GM12878 (cell line): ENCODE measurements around the gene NDRG4. TPM values are rescaled to one million over a fixed set of nuclear protein-coding genes. Genes with fewer than 3 reads are reported as not detected.

Source experiments
- polyA plus RNA-seq, 11 experiments: library from polyadenylated mRNA; depleted of rRNA in 4 of 11; unstranded in 6 of 11; stranded (reverse) in 5 of 11; fragments of >200 nt; fragmentation: Nextera tagmentation in 4 of 11; fragmentation: Illumina TruSeq in 1 of 11; extraction: Ambion mirVana in 4 of 11; extraction: Trizol in 1 of 11; gene quantifications; 1 replicate in 1 of 11; 2 replicates in 10 of 11; pipeline versions ENCODE4 v1.2.1 to v1.2.3, GENCODE V29; 2011 to 2016; ENCODE audit warnings: inconsistent platforms in 2 of 11, missing spikeins in 2 of 11, low read depth in 1 of 11
- small RNA-seq: library from RNA; depleted of rRNA; stranded (forward); fragments of <200 nt; gene quantifications from one replicate; pipeline ENCODE3, GENCODE V24; 2014
- total RNA-seq, 4 experiments: library from RNA; depleted of rRNA in 3 of 4; stranded (reverse); fragments of >200 nt in 3 of 4; fragmentation: Illumina TruSeq in 1 of 4; extraction: Trizol in 1 of 4; gene quantifications; 2 replicates each; pipeline versions ENCODE4 v1.2.1 to v1.2.3, GENCODE V29; 2013 to 2021

NDRG4 gene
- total and polyA plus RNA-seq, 10 of the 15 experiments (the other 5 are each of a cell fraction or from before 2014, with no cell fraction given), result 0.33 to 3.8 (median 2.5) TPM

Small RNAs within 50 kb of the gene (small RNA-seq; reads per million reads assigned to genes)
- gene RNU6-103P (not detected), gene SNORA46 (16.7 reads per million, percentile 97 among the genes with 10 or more reads in this experiment), gene SNORA50A (not detected)

Other genes starting within 250 kb of the NDRG4 start
- not detected in 2 replicates for gene PRSS54, start 205.1 kb upstream of the NDRG4 start, total RNA-seq (2014; rRNA removed)
- not detected in 2 replicates for gene PRSS54, start 205.1 kb upstream of the NDRG4 start, total RNA-seq (2014; rRNA removed; fragmentation: Illumina TruSeq; extraction: Trizol)
- not detected in 2 replicates for gene PRSS54, start 205.1 kb upstream of the NDRG4 start, total RNA-seq (2021)
- not detected in 2 replicates for gene PRSS54, start 205.1 kb upstream of the NDRG4 start, polyA plus RNA-seq (2011; rRNA removed)
- not detected in 2 replicates for gene PRSS54, start 205.1 kb upstream of the NDRG4 start, polyA plus RNA-seq (2014; fragmentation: Illumina TruSeq; extraction: Trizol)
- not detected for gene PRSS54, start 205.1 kb upstream of the NDRG4 start, polyA plus RNA-seq (2014; fragmentation: Nextera tagmentation; extraction: Ambion mirVana)
- not detected in 2 replicates for gene PRSS54, start 205.1 kb upstream of the NDRG4 start, polyA plus RNA-seq (2014; rRNA removed)
- gene PRSS54, start 205.1 kb upstream of the NDRG4 start, polyA plus RNA-seq (2016; fragmentation: Nextera tagmentation; extraction: Ambion mirVana), result not detected
- 16.2 and 17.7 TPM in 2 replicates for gene GINS3, start 107.7 kb upstream of the NDRG4 start, total RNA-seq (2014; rRNA removed)
- gene GINS3, start 107.7 kb upstream of the NDRG4 start, total RNA-seq (2014; rRNA removed; fragmentation: Illumina TruSeq; extraction: Trizol), result 15.8 and 19.5 TPM in 2 replicates
- 12.8 and 14.2 TPM in 2 replicates for gene GINS3, start 107.7 kb upstream of the NDRG4 start, total RNA-seq (2021)
- 20.1 and 21.7 TPM in 2 replicates for gene GINS3, start 107.7 kb upstream of the NDRG4 start, polyA plus RNA-seq (2011; rRNA removed)
- 20.9 and 22.4 TPM in 2 replicates for gene GINS3, start 107.7 kb upstream of the NDRG4 start, polyA plus RNA-seq (2014; fragmentation: Illumina TruSeq; extraction: Trizol)
- gene GINS3, start 107.7 kb upstream of the NDRG4 start, polyA plus RNA-seq (2014; fragmentation: Nextera tagmentation; extraction: Ambion mirVana), result 10 to 100 TPM; 13.6 to 14.5 TPM
- gene GINS3, start 107.7 kb upstream of the NDRG4 start, polyA plus RNA-seq (2014; rRNA removed), result 15.7 and 16.2 TPM in 2 replicates
- gene GINS3, start 107.7 kb upstream of the NDRG4 start, polyA plus RNA-seq (2016; fragmentation: Nextera tagmentation; extraction: Ambion mirVana), result 10 to 100 TPM; 14.5 to 15.0 TPM
- 18.3 and 18.7 TPM in 2 replicates for gene SETD6, start 15.4 kb downstream of the NDRG4 start, total RNA-seq (2014; rRNA removed)
- gene SETD6, start 15.4 kb downstream of the NDRG4 start, total RNA-seq (2014; rRNA removed; fragmentation: Illumina TruSeq; extraction: Trizol), result 11.2 and 11.7 TPM in 2 replicates
- 13.2 and 18.5 TPM in 2 replicates for gene SETD6, start 15.4 kb downstream of the NDRG4 start, total RNA-seq (2021)
- gene SETD6, start 15.4 kb downstream of the NDRG4 start, polyA plus RNA-seq (2011; rRNA removed), result 13.8 and 15.4 TPM in 2 replicates
- gene SETD6, start 15.4 kb downstream of the NDRG4 start, polyA plus RNA-seq (2014; fragmentation: Illumina TruSeq; extraction: Trizol), result 12.8 and 15.7 TPM in 2 replicates
- gene SETD6, start 15.4 kb downstream of the NDRG4 start, polyA plus RNA-seq (2014; fragmentation: Nextera tagmentation; extraction: Ambion mirVana), result 10 to 100 TPM in 1 of 2 experiments, 1 to 10 TPM in 1; 8.2 to 13.4 TPM
- gene SETD6, start 15.4 kb downstream of the NDRG4 start, polyA plus RNA-seq (2014; rRNA removed), result 23.7 and 23.8 TPM in 2 replicates
- gene SETD6, start 15.4 kb downstream of the NDRG4 start, polyA plus RNA-seq (2016; fragmentation: Nextera tagmentation; extraction: Ambion mirVana), result 10 to 100 TPM; 19.5 to 22.5 TPM
- 246 and 249 TPM in 2 replicates for gene CNOT1, start 129.7 kb downstream of the NDRG4 start, total RNA-seq (2014; rRNA removed)
- 220 and 225 TPM in 2 replicates for gene CNOT1, start 129.7 kb downstream of the NDRG4 start, total RNA-seq (2014; rRNA removed; fragmentation: Illumina TruSeq; extraction: Trizol)
- gene CNOT1, start 129.7 kb downstream of the NDRG4 start, total RNA-seq (2021), result 199 and 213 TPM in 2 replicates
- gene CNOT1, start 129.7 kb downstream of the NDRG4 start, polyA plus RNA-seq (2011; rRNA removed), result 188 and 233 TPM in 2 replicates
- 219 and 223 TPM in 2 replicates for gene CNOT1, start 129.7 kb downstream of the NDRG4 start, polyA plus RNA-seq (2014; fragmentation: Illumina TruSeq; extraction: Trizol)
- 100 to 1,000 TPM; 101 to 131 TPM for gene CNOT1, start 129.7 kb downstream of the NDRG4 start, polyA plus RNA-seq (2014; fragmentation: Nextera tagmentation; extraction: Ambion mirVana)
- 136 and 162 TPM in 2 replicates for gene CNOT1, start 129.7 kb downstream of the NDRG4 start, polyA plus RNA-seq (2014; rRNA removed)
- gene CNOT1, start 129.7 kb downstream of the NDRG4 start, polyA plus RNA-seq (2016; fragmentation: Nextera tagmentation; extraction: Ambion mirVana), result 100 to 1,000 TPM; 115 to 117 TPM
- 3.0 and 3.8 TPM in 2 replicates for gene SLC38A7, start 184.6 kb downstream of the NDRG4 start, total RNA-seq (2014; rRNA removed)
- 3.4 and 4.0 TPM in 2 replicates for gene SLC38A7, start 184.6 kb downstream of the NDRG4 start, total RNA-seq (2014; rRNA removed; fragmentation: Illumina TruSeq; extraction: Trizol)
- gene SLC38A7, start 184.6 kb downstream of the NDRG4 start, total RNA-seq (2021), result 6.2 and 7.8 TPM in 2 replicates
- gene SLC38A7, start 184.6 kb downstream of the NDRG4 start, polyA plus RNA-seq (2011; rRNA removed), result 1.1 and 2.8 TPM in 2 replicates
- gene SLC38A7, start 184.6 kb downstream of the NDRG4 start, polyA plus RNA-seq (2014; fragmentation: Illumina TruSeq; extraction: Trizol), result 4.9 and 5.5 TPM in 2 replicates
- gene SLC38A7, start 184.6 kb downstream of the NDRG4 start, polyA plus RNA-seq (2014; fragmentation: Nextera tagmentation; extraction: Ambion mirVana), result 1 to 10 TPM; 1.4 TPM
- gene SLC38A7, start 184.6 kb downstream of the NDRG4 start, polyA plus RNA-seq (2014; rRNA removed), result 5.8 and 6.1 TPM in 2 replicates
- 1 to 10 TPM; 5.6 to 5.9 TPM for gene SLC38A7, start 184.6 kb downstream of the NDRG4 start, polyA plus RNA-seq (2016; fragmentation: Nextera tagmentation; extraction: Ambion mirVana)
- gene GOT2, start 234.2 kb downstream of the NDRG4 start, total RNA-seq (2014; rRNA removed), result 86.4 and 91.0 TPM in 2 replicates
- 53.9 and 54.7 TPM in 2 replicates for gene GOT2, start 234.2 kb downstream of the NDRG4 start, total RNA-seq (2014; rRNA removed; fragmentation: Illumina TruSeq; extraction: Trizol)
- gene GOT2, start 234.2 kb downstream of the NDRG4 start, total RNA-seq (2021), result 131 and 132 TPM in 2 replicates
- gene GOT2, start 234.2 kb downstream of the NDRG4 start, polyA plus RNA-seq (2011; rRNA removed), result 39.2 and 41.7 TPM in 2 replicates
- 145 and 156 TPM in 2 replicates for gene GOT2, start 234.2 kb downstream of the NDRG4 start, polyA plus RNA-seq (2014; fragmentation: Illumina TruSeq; extraction: Trizol)
- gene GOT2, start 234.2 kb downstream of the NDRG4 start, polyA plus RNA-seq (2014; fragmentation: Nextera tagmentation; extraction: Ambion mirVana), result 10 to 100 TPM; 79.4 to 81.0 TPM
- 59.3 and 63.2 TPM in 2 replicates for gene GOT2, start 234.2 kb downstream of the NDRG4 start, polyA plus RNA-seq (2014; rRNA removed)
- gene GOT2, start 234.2 kb downstream of the NDRG4 start, polyA plus RNA-seq (2016; fragmentation: Nextera tagmentation; extraction: Ambion mirVana), result 100 to 1,000 TPM; 231 to 235 TPM